Measurements from ENCODE around the gene SHROOM4.

The SHROOM4 gene

GRCh38 chrX:50684871-50685270, 129.1 kb downstream of the SHROOM4 start:
- no peak overlapping the region for H3K4me3 ChIP-seq (ENCODE audit: control insufficient read depth, low read depth, low read length)
- DNase-seq (ENCODE audit: low read depth) = no peak
- TF ChIP-seq CTCF (IDR thresholded peaks at IDR 0.05; ENCODE audit: control insufficient read depth, insufficient read depth, low read depth, low read length, missing control alignments) = no peak

- peak; percentile 36 for TF ChIP-seq CTCF (IDR thresholded peaks at IDR 0.05; ENCODE audit: control insufficient read depth, insufficient read depth, low read depth, low read length, missing control alignments)
- H3K4me3 ChIP-seq (ENCODE audit: control insufficient read depth, low read depth, low read length) = no peak overlapping the region
- DNase-seq (ENCODE audit: low read depth) = no peak
These were observed 133.0 kb downstream of the SHROOM4 start for GRCh38 chrX:50680990-50681389.

GRCh38 chrX:50677789-50678188, 136.2 kb downstream of the SHROOM4 start:
- H3K4me3 ChIP-seq (ENCODE audit: control insufficient read depth, low read depth, low read length) = no peak overlapping the region

GRCh38 chrX:50671661-50672060, 142.3 kb downstream of the SHROOM4 start:
- no peak for TF ChIP-seq CTCF (IDR thresholded peaks at IDR 0.05; ENCODE audit: control insufficient read depth, insufficient read depth, low read depth, low read length, missing control alignments)
- DNase-seq (ENCODE audit: low read depth) = no peak
- no peak overlapping the region for H3K4me3 ChIP-seq (ENCODE audit: control insufficient read depth, low read depth, low read length)

More at GRCh38 chrX:50677789-50678188, 136.2 kb downstream of the SHROOM4 start:
- DNase-seq (ENCODE audit: low read depth) = no peak
- no peak for TF ChIP-seq CTCF (IDR thresholded peaks at IDR 0.05; ENCODE audit: control insufficient read depth, insufficient read depth, low read depth, low read length, missing control alignments)

- no peak for TF ChIP-seq CTCF (IDR thresholded peaks at IDR 0.05; ENCODE audit: control insufficient read depth, insufficient read depth, low read depth, low read length, missing control alignments)
- no peak for DNase-seq (ENCODE audit: low read depth)
- H3K4me3 ChIP-seq (ENCODE audit: control insufficient read depth, low read depth, low read length) = no peak overlapping the region
These were observed 145.1 kb downstream of the SHROOM4 start for GRCh38 chrX:50668860-50669259.

GRCh38 chrX:50648156-50648555, 165.8 kb downstream of the SHROOM4 start:
- no peak overlapping the region for H3K4me3 ChIP-seq (ENCODE audit: control insufficient read depth, low read depth, low read length)
- DNase-seq (ENCODE audit: low read depth) = no peak
- no peak for TF ChIP-seq CTCF (IDR thresholded peaks at IDR 0.05; ENCODE audit: control insufficient read depth, insufficient read depth, low read depth, low read length, missing control alignments)

- no peak for DNase-seq (ENCODE audit: low read depth)
- no peak for TF ChIP-seq CTCF (IDR thresholded peaks at IDR 0.05; ENCODE audit: control insufficient read depth, insufficient read depth, low read depth, low read length, missing control alignments)
- no peak overlapping the region for H3K4me3 ChIP-seq (ENCODE audit: control insufficient read depth, low read depth, low read length)
These were observed 169.5 kb downstream of the SHROOM4 start for GRCh38 chrX:50644496-50644895.
